ENCODE results near the gene DPYSL3.

DPYSL3 gene

GRCh38 chr5:147512659-147513379 is 3.0 kb upstream of the DPYSL3 start:
- peak; percentile 94 for DNase-seq

DNA sequence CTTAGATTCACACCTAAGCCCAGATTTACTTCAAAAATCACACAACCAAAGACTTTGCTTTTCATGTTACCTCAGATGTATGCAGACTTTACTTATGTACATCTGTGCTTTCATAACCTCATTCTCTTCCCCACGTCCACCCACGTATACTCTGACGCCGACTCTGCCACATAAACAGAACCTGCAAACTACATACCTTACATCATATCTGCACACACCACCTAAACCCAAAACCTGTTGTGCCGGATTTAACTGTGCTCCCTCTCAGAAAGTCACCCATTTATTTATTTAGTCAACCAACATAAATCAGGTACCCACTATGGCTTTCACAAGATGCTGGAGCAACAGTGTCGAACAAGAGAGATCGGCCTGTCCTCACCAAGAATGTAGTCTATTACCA is 1.0 kb upstream of the DPYSL3 start:
- DNase-seq = peak; percentile 18

- DNase-seq = peak; percentile 74
Measured at GRCh38 chr5:147509041-147509709, 693 bp downstream of the DPYSL3 start.

GRCh38 chr5:147508711-147509040 is 1.2 kb downstream of the DPYSL3 start:
- DNase-seq = peak; percentile 74

- DNase-seq = peak; percentile 31
Measured at GRCh38 chr5:147507480-147508126, 2.3 kb downstream of the DPYSL3 start.

DNA sequence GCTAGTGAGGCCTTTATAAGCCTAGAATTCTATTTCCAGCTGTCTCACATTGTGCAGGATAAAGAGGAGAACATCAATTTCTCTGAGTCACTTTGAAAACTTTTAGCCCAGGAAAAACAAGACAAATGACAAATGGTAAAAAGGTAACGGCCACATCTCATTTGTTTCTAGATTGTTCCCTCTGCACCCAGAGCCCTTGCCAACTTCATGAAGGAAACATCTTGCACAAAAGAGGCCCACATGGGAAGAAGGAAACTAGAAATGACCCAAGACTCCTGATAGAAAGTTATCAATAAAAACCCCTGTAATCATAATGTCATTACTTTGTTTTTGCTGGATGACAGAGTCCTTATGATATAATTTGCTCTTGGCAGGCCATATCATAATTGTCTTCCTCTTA is 5.3 kb downstream of the DPYSL3 start:
- DNase-seq = no peak

GRCh38 chr5:147504011-147504410 is 5.9 kb downstream of the DPYSL3 start:
- DNase-seq = no peak

- no peak for DNase-seq
Measured at GRCh38 chr5:147490989-147491388, 18.9 kb downstream of the DPYSL3 start.

DNA sequence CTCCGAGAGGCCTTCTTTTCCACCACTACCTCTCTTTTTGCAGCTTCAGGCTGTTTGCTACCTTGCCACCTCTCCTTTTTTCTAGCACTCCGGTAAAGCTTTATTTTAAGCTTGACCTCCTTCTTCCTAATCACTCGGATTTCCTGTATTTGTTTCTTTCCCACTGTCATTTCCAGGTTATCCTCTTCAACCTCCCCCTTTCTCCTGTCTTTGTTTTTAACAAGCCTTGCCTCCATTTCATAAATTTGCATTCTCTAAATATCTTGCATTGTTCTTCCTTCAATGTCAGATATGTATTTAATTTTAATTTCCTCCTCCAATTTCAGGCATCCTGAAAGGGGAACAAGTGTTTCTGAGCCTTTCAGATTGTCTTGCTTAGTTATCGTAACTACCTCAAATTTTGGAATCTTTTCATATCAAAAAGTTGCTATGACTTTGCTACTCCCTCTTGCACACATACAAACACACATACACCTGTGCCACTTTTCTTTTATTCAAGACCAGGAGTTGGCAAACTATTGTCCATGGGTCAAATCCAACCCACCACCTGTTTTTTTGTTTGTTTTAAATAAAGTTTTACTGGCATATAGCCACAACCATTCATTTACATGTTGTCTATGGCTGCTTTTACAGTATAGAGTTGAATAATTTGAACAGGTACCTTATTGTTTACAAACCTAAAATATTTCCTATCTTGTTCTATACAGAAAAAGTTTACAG is 22.7 kb downstream of the DPYSL3 start:
- DNase-seq = no peak

DNA sequence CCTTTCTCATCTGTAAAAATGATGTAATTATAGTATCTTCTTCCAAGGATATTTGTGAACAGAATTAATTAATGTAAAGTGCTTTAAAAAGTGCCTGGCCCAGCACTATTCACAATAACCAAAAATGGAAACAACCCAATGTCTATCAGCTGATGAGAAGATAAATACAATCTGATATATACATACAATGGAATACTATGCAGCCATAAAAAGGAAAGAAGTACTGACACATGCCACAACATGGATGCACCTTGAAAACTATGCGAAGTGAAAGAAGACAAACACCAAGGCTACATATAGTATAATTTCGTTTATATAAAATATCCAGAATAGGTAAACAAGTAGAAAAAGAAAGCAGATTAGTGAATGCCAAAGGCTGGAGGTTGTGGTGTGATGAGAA is 24.1 kb downstream of the DPYSL3 start:
- DNase-seq = no peak

DNA sequence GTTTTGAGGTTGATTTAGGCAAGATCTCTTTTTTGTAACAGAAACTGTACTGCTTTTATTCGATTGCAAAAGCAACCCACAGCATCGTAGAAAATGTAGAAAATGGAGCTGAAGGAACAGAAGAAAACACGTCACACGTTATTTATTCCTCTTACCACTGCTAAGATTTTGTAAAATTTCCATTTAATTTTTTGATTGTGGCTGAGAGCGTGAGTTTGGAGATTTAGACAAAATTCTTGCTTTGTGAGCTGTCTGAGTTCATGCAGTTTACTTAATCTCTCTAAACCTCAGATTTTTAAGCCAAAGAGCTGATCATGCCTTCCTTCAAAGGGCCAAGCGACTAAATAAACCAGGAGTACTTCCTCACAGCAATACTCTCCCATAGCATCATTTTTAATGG is 24.8 kb downstream of the DPYSL3 start:
- DNase-seq = no peak

DNA sequence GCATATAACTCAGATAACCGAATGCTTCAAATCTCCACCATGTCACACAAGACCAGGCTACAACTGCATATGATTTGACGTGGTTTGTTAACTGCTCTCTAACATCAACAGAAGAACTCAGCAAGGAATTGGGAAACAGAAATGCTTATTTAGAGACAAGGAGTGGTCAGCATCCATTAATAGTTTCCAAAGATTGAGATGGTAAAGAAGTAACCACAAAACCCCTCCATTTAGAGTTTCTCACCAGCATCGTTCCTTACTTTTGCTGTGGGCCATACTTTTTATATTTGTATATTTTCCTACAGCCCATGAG is 25.2 kb downstream of the DPYSL3 start:
- DNase-seq = no peak

GRCh38 chr5:147483961-147484707 is 25.7 kb downstream of the DPYSL3 start:
- DNase-seq = peak; percentile 95

DNA sequence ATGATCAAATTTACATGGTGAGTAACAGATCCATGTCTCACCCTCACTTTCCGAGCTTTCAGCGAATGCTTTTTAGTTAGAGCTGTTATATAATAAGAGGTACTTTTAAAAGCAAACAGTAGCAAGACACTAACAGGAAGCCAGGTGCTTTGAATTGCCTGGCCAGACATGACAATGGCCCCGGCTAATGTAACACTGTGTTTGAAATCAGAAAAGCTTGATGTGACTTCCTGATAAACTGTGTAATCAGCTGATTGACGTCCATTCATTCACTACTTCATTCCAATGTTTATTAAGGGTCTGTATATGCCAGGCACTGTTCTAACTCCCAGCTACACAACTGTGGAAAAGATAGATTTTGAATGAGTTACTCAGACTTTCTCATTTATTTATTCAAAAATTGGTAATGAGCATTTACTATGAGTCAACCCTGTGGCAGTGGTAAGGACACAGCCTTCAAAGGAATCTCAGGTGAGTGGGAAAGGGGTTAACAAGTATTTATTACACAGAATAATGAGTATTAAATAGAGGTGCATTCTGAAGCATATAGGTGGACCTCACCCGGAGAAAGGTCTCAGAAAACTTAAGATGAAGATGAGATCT is 26.6 kb downstream of the DPYSL3 start:
- DNase-seq = peak; percentile 97

DNA sequence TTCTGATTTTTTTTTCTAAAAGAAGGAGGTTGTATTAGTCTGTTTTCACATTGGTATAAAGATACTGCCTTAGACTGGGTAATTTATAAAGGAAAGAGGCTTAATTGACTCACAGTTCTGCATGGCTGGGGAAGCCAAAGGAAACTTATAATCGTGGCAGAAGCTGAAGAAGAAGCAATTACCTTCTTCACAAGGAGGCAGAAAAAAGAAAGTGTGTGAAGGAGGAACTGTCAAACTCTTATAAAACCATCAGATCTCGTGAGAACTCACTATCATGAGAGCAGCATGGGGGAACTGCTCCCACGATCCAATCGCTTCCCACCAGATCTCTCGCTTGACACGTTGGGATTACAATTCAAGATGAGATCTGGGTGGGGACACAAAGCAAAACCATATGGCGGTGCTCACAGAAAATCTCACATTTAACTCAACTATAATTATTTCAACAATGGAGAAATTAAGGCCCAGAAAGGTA is 27.1 kb downstream of the DPYSL3 start:
- DNase-seq = no peak

- DNase-seq = peak; percentile 48
Measured at GRCh38 chr5:147481874-147482705, 27.8 kb downstream of the DPYSL3 start.

- no peak for DNase-seq
Measured at GRCh38 chr5:147481376-147481775, 28.5 kb downstream of the DPYSL3 start.

- DNase-seq = peak; percentile 60
Measured at GRCh38 chr5:147479949-147480348, 29.9 kb downstream of the DPYSL3 start.

- DNase-seq = no peak
Measured at GRCh38 chr5:147479444-147479843, 30.4 kb downstream of the DPYSL3 start.

DNA sequence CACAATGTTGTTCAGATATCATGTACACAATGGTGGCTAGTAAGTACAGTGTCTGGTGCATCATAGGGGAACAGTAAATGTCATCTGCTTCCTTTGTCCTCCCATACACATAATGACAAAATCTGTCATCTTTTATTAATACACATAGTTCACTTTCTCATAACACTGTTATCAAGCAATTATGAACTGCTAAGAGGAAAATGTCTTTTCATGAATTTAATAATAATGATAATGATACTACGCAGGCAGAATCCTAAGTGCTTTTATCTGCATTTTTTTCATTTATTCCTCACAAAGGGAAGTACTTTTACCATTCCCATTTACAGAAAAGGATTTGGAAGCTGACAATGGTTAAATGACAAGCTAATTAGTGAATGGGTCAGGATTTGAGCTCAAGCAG is 35.7 kb downstream of the DPYSL3 start:
- no peak for DNase-seq

GRCh38 chr5:147472664-147473475 is 37.0 kb downstream of the DPYSL3 start:
- DNase-seq = peak; percentile 73

Measured in NCI-H748 treated with DMSO at 0.1 percent for 48 hours (cell line).